Esophagus squamous epithelium (tissue), 5 donors: ENCODE results near the gene SCIN. TPM values are rescaled to one million over a fixed set of nuclear protein-coding genes. Genes with fewer than 3 reads are reported as not detected.

ENCODE experiments used
- DNase-seq: peaks from one replicate; lab custom pipeline; 2025; lab: John Stamatoyannopoulos, UW
- H3K27ac ChIP-seq, 4 donors: fragments of 200-600 bp; sonication (generic); one replicate each; pipeline ENCODE4 v1.5.1; 2016 to 2019; ENCODE audit warnings: mild to moderate bottlenecking in 1 of 4
- H3K27me3 ChIP-seq, 4 donors: fragments of 200-600 bp; sonication (generic); 1 replicate in 3 of 4; 2 replicates in 1 of 4; pipeline versions ENCODE4 v1.5.1 to v1.6.0; 2017 to 2021; ENCODE audit warnings: antibody characterized with exemption in 1 of 4
- H3K36me3 ChIP-seq, 3 donors: fragments of 200-600 bp; sonication (generic); one replicate each; pipeline ENCODE4 v1.5.1; 2016 to 2019
- H3K4me1 ChIP-seq, 3 donors: fragments of 200-600 bp; sonication (generic); one replicate each; pipeline ENCODE4 v1.5.1; 2017 to 2019
- H3K4me3 ChIP-seq, 4 donors: fragments of 200-600 bp; sonication (generic); 1 replicate in 3 of 4; 2 replicates in 1 of 4; pipeline ENCODE4 v1.5.1; 2016 to 2019; ENCODE audit warnings: mild to moderate bottlenecking in 2 of 4, moderate library complexity in 1 of 4
- H3K9me3 ChIP-seq, 3 donors: fragments of 200-600 bp; sonication (generic); one replicate each; pipeline ENCODE4 v1.5.1; 2016 to 2019
- CTCF ChIP-seq, 6 experiments: fragments of 450-650 bp in 4 of 6; fragments of 200-600 bp in 2 of 6; sonication (generic) in 2 of 6; IDR thresholded peaks; one replicate each; pipeline ENCODE4 v1.5.1; 2016 to 2019; ENCODE audit warnings: antibody characterized with exemption in 6 of 6, mild to moderate bottlenecking in 4 of 6, moderate library complexity in 4 of 6
- POLR2A ChIP-seq, 4 donors: fragments of 450-650 bp; IDR thresholded peaks; one replicate each; pipeline ENCODE4 v1.6.1; 2017; ENCODE audit warnings: antibody characterized with exemption in 4 of 4, mild to moderate bottlenecking in 4 of 4, moderate library complexity in 3 of 4
- WGBS, 2 donors: methylation state at CpG; one replicate each; pipeline ENCODE4 v1.1.5; 2018; 5-methylcytosine and 5-hydroxymethylcytosine counted together
- intact Hi-C: fragments of 100-400 bp; cut with DNase I; formaldehyde crosslinking; loops from one replicate; pipeline ENCODE4 v1.15.0; 2022
- total RNA-seq, 4 donors: library from RNA; depleted of rRNA; stranded (reverse); fragments of >200 nt; gene quantifications; one replicate each; pipeline ENCODE4 v1.1.0, GENCODE V29; 2016
- donor health status: DM: yes; HTN: yes; CAD: no.

SCIN gene
- total RNA-seq, 4 donors from 2014 or later = 3.4 to 38.4 (median 25.9) TPM

DNA sequence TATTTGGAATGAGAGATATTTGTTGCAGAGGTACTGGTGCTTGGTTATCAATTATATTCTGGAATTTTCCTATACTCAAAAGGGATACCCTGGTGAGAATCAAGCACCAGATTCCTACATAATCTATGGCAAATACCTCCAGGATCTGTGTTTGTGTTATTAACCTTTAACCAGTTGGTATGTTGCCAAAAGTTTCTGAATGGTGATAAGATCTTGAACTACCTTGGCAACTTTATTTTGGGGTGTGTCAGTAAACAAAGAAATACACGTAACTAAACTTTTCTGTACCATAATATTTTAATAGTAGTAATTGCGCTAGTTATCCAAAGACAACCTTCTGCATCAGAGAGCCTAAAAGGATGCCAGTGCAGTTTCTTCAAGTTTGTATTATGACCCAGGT lies 13.4 kb downstream of the SCIN start:
- peaks cover 0 to 18% (median 0%) of the 10 kb centered on the region in 3 donors for H3K36me3 ChIP-seq
- TF ChIP-seq POLR2A (IDR thresholded peaks at IDR 0.05) (no peak), CTCF (IDR thresholded peaks at IDR 0.05) (no peak)
- no peak for DNase-seq
- H3K4me1 ChIP-seq = no peaks in the 10 kb centered on the region
- H3K27me3 ChIP-seq = no peaks in the 10 kb centered on the region
- H3K27ac ChIP-seq = no peak overlapping the region
- 64 to 77% methylated on average over 2 of the region's 2 CpGs for WGBS, 2 donors
- H3K4me3 ChIP-seq = no peak overlapping the region
- intact Hi-C loops = no loop called here
- H3K9me3 ChIP-seq = no peaks in the 10 kb centered on the region

- 62 to 70% methylated on average over 7 of the region's 7 CpGs for WGBS, 2 donors
- Histone ChIP-seq H3K27ac (peak overlapping the region in 1 of 4 donors; percentile 23), H3K36me3 (peaks cover 0 to 18% (median 0%) of the 10 kb centered on the region in 3 donors), H3K27me3 (no peaks in the 10 kb centered on the region), H3K4me1 (no peaks in the 10 kb centered on the region), H3K4me3 (no peak overlapping the region), H3K9me3 (no peaks in the 10 kb centered on the region)
- no peak for DNase-seq
- TF ChIP-seq POLR2A (IDR thresholded peaks at IDR 0.05) (no peak), CTCF (IDR thresholded peaks at IDR 0.05) (no peak)
- intact Hi-C loops = no loop called here
Observed at GRCh38 chr7:12584930-12585329, 14.4 kb downstream of the SCIN start.

- Histone ChIP-seq H3K27ac (no peak overlapping the region), H3K27me3 (no peaks in the 10 kb centered on the region), H3K4me3 (no peak overlapping the region), H3K36me3 (peaks cover 0 to 18% (median 0%) of the 10 kb centered on the region in 3 donors), H3K4me1 (no peaks in the 10 kb centered on the region), H3K9me3 (no peaks in the 10 kb centered on the region)
- TF ChIP-seq POLR2A (IDR thresholded peaks at IDR 0.05) = no peak
- TF ChIP-seq CTCF (IDR thresholded peaks at IDR 0.05) = no peak
- WGBS, 2 donors = 71 to 83% methylated on average over 4 of the region's 4 CpGs
- intact Hi-C loops = no loop called here
- DNase-seq = no peak
Observed at GRCh38 chr7:12586271-12586670, 15.8 kb downstream of the SCIN start.

GRCh38 chr7:12588259-12588904 lies 17.9 kb downstream of the SCIN start:
- Histone ChIP-seq H3K36me3 (peaks cover 0 to 13% (median 0%) of the 10 kb centered on the region in 3 donors), H3K4me1 (no peaks in the 10 kb centered on the region), H3K27ac (no peak overlapping the region), H3K27me3 (no peaks in the 10 kb centered on the region), H3K4me3 (no peak overlapping the region), H3K9me3 (no peaks in the 10 kb centered on the region)
- intact Hi-C loops = no loop called here
- TF ChIP-seq CTCF (IDR thresholded peaks at IDR 0.05) (no peak), POLR2A (IDR thresholded peaks at IDR 0.05) (no peak)
- no peak for DNase-seq
- 84 to 98% methylated on average over 8 to 9 of the region's 11 CpGs for WGBS, 2 donors

DNA sequence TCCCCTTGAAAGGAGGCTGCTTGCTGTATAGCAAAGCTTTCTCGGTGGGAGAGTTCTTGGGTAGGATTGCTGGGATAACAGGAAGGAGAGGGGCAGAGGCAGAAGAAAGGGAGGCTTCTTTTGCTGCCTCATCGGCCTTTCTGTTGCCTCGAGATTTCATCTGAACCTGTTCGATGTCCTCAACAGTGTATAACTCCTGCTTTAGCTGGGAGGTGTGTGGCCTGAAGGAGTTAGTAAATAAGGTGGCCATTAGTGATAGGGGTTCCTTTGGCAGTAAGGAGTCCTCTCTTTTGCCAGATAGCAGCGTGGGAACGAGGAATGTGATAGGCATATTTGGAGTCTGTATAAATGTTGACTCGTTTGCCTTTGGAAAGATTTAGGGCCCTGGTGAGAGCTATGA lies 20.0 kb downstream of the SCIN start:
- H3K27me3 ChIP-seq = no peaks in the 10 kb centered on the region
- WGBS, 2 donors = 69 to 75% methylated on average over 5 to 7 of the region's 7 CpGs
- H3K9me3 ChIP-seq = no peaks in the 10 kb centered on the region
- TF ChIP-seq CTCF (IDR thresholded peaks at IDR 0.05) (no peak), POLR2A (IDR thresholded peaks at IDR 0.05) (no peak)
- no peaks in the 10 kb centered on the region for H3K4me1 ChIP-seq
- no peak overlapping the region for H3K4me3 ChIP-seq
- intact Hi-C loops = no loop called here
- H3K36me3 ChIP-seq = peaks cover 0 to 13% (median 0%) of the 10 kb centered on the region in 3 donors
- H3K27ac ChIP-seq = no peak overlapping the region
- DNase-seq = no peak
